ENCODE results near the gene HCAR2.
"Not testable (repeated sequence)": the region's sequence is repeated elsewhere in the genome, so short reads cannot be mapped to it uniquely, and the experiment has no call there.

Gene HCAR2

GRCh38 chr12:122715211-122715610, 12.1 kb upstream of the HCAR2 start:
- DNase-seq, result not testable (repeated sequence)

- DNase-seq, result not testable (repeated sequence)
These were observed 10.5 kb upstream of the HCAR2 start for GRCh38 chr12:122713491-122714188.

- not testable (repeated sequence) for DNase-seq
These were observed 8.1 kb upstream of the HCAR2 start for GRCh38 chr12:122711266-122711665.

- DNase-seq, result not testable (repeated sequence)
These were observed 7.2 kb upstream of the HCAR2 start for GRCh38 chr12:122710341-122710740.

- DNase-seq, result not testable (repeated sequence)
These were observed 6.1 kb upstream of the HCAR2 start for GRCh38 chr12:122709287-122709686.

GRCh38 chr12:122703841-122704240, 684 bp upstream of the HCAR2 start:
- DNase-seq, result not testable (repeated sequence)

GRCh38 chr12:122701481-122701880, 1.7 kb downstream of the HCAR2 start:
- not testable (repeated sequence) for DNase-seq

- not testable (repeated sequence) for DNase-seq
These were observed 3.0 kb downstream of the HCAR2 start for GRCh38 chr12:122700038-122700710.

GRCh38 chr12:122696922-122697321, 6.2 kb downstream of the HCAR2 start:
- not testable (repeated sequence) for DNase-seq

- no peak for DNase-seq
These were observed 11.6 kb downstream of the HCAR2 start for GRCh38 chr12:122691566-122691965.

GRCh38 chr12:122688291-122688690, 14.9 kb downstream of the HCAR2 start:
- DNase-seq, result no peak

- no peak for DNase-seq
These were observed 16.1 kb downstream of the HCAR2 start for GRCh38 chr12:122687086-122687485.

- DNase-seq, result no peak
These were observed 16.6 kb downstream of the HCAR2 start for GRCh38 chr12:122686538-122686937.

GRCh38 chr12:122684297-122684813, 18.8 kb downstream of the HCAR2 start:
- no peak for DNase-seq

- DNase-seq, result no peak
These were observed 21.3 kb downstream of the HCAR2 start for GRCh38 chr12:122681814-122682213.

GRCh38 chr12:122680989-122681388, 22.2 kb downstream of the HCAR2 start:
- DNase-seq, result not testable (repeated sequence)

GRCh38 chr12:122676781-122677180, 26.4 kb downstream of the HCAR2 start:
- DNase-seq, result not testable (repeated sequence)

GRCh38 chr12:122676015-122676414, 27.1 kb downstream of the HCAR2 start:
- not testable (repeated sequence) for DNase-seq

- no peak for DNase-seq
These were observed 30.6 kb downstream of the HCAR2 start for GRCh38 chr12:122672515-122672914.

- DNase-seq, result no peak
These were observed 33.6 kb downstream of the HCAR2 start for GRCh38 chr12:122669397-122670070.

GRCh38 chr12:122668268-122668667, 34.9 kb downstream of the HCAR2 start:
- DNase-seq, result no peak

GRCh38 chr12:122665759-122666158, 37.4 kb downstream of the HCAR2 start:
- DNase-seq, result no peak

GRCh38 chr12:122665349-122665748, 37.8 kb downstream of the HCAR2 start:
- no peak for DNase-seq

GRCh38 chr12:122661938-122662337, 41.2 kb downstream of the HCAR2 start:
- no peak for DNase-seq
